ENCODE results near the gene C20orf96. TPM values are rescaled to one million over a fixed set of nuclear protein-coding genes. Genes with fewer than 3 reads are reported as not detected.
A peak's percentile ranks its signal among the peaks of the same experiment; 100 is the strongest.
"Not testable (repeated sequence)": the region's sequence is repeated elsewhere in the genome, so short reads cannot be mapped to it uniquely, and the experiment has no call there.

The C20orf96 gene
- total RNA-seq, 1 donor from 2014 or later, result 2.0 TPM

- ATAC-seq, result no peak
- DNase-seq (ENCODE audit: low spot score), result no peak
These were observed 4.0 kb downstream of the C20orf96 start for GRCh38 chr20:286508-286907.

GRCh38 chr20:284172-284571 is 6.4 kb downstream of the C20orf96 start:
- ATAC-seq, result no peak
- DNase-seq (ENCODE audit: low spot score), result no peak

- DNase-seq (ENCODE audit: low spot score) (peak; percentile 38), ATAC-seq (no peak)
These were observed 11.7 kb downstream of the C20orf96 start for GRCh38 chr20:278607-279571.

GRCh38 chr20:278181-278580 is 12.4 kb downstream of the C20orf96 start:
- no peak for ATAC-seq
- peak; percentile 16 for DNase-seq (ENCODE audit: low spot score)

GRCh38 chr20:277496-277781 is 13.1 kb downstream of the C20orf96 start:
- DNase-seq (ENCODE audit: low spot score) (no peak), ATAC-seq (no peak)

- peak; percentile 24 for DNase-seq (ENCODE audit: low spot score)
- ATAC-seq, result no peak
These were observed 13.7 kb downstream of the C20orf96 start for GRCh38 chr20:276620-277495.

GRCh38 chr20:275791-276190 is 14.8 kb downstream of the C20orf96 start:
- no peak for ATAC-seq
- DNase-seq (ENCODE audit: low spot score), result peak; percentile 29

- ATAC-seq, result no peak
- no peak for DNase-seq (ENCODE audit: low spot score)
These were observed 16.7 kb downstream of the C20orf96 start for GRCh38 chr20:273884-274283.

GRCh38 chr20:272718-273117 is 17.8 kb downstream of the C20orf96 start:
- ATAC-seq (no peak), DNase-seq (ENCODE audit: low spot score) (peak; percentile 28)

- ATAC-seq (no peak), DNase-seq (ENCODE audit: low spot score) (no peak)
These were observed 19.0 kb downstream of the C20orf96 start for GRCh38 chr20:271528-271927.

- ATAC-seq (no peak), DNase-seq (ENCODE audit: low spot score) (peak; percentile 8)
These were observed 19.5 kb downstream of the C20orf96 start for GRCh38 chr20:271069-271468.

- no peak for ATAC-seq
- DNase-seq (ENCODE audit: low spot score), result peak; percentile 4
These were observed 20.0 kb downstream of the C20orf96 start for GRCh38 chr20:270517-270916.

- DNase-seq (ENCODE audit: low spot score) (peak; percentile 86), ATAC-seq (peak; percentile 99)
These were observed 23.7 kb downstream of the C20orf96 start for GRCh38 chr20:266596-267562.

- ATAC-seq (no peak), DNase-seq (ENCODE audit: low spot score) (no peak)
These were observed 26.8 kb downstream of the C20orf96 start for GRCh38 chr20:263701-264100.

- DNase-seq (ENCODE audit: low spot score) (no peak), ATAC-seq (no peak)
These were observed 30.6 kb downstream of the C20orf96 start for GRCh38 chr20:259981-260380.

GRCh38 chr20:258963-259362 is 31.6 kb downstream of the C20orf96 start:
- no peak for DNase-seq (ENCODE audit: low spot score)
- ATAC-seq, result no peak

GRCh38 chr20:258269-258858 is 32.2 kb downstream of the C20orf96 start:
- DNase-seq (ENCODE audit: low spot score) (no peak), ATAC-seq (no peak)

- peak; percentile 98 for ATAC-seq
- peak; percentile 70 for DNase-seq (ENCODE audit: low spot score)
These were observed 33.1 kb downstream of the C20orf96 start, which contains the start of gene DEFB132 for GRCh38 chr20:257419-257818. TSS of gene DEFB132 (plus strand) at chr20:257724. CDS start at chr20:257779, 55 bp downstream.

- DNase-seq (ENCODE audit: low spot score); ATAC-seq: not testable (repeated sequence)
These were observed 37.1 kb downstream of the C20orf96 start for GRCh38 chr20:253447-253846.

GRCh38 chr20:252801-253200 is 37.7 kb downstream of the C20orf96 start:
- DNase-seq (ENCODE audit: low spot score), result no peak
- ATAC-seq, result no peak

Data from left lobe of liver (tissue), 2 donors.